ENCODE results near the gene UFL1.
"Not testable (repeated sequence)": the region's sequence is repeated elsewhere in the genome, so short reads cannot be mapped to it uniquely, and the experiment has no call there.

The UFL1 gene

DNA sequence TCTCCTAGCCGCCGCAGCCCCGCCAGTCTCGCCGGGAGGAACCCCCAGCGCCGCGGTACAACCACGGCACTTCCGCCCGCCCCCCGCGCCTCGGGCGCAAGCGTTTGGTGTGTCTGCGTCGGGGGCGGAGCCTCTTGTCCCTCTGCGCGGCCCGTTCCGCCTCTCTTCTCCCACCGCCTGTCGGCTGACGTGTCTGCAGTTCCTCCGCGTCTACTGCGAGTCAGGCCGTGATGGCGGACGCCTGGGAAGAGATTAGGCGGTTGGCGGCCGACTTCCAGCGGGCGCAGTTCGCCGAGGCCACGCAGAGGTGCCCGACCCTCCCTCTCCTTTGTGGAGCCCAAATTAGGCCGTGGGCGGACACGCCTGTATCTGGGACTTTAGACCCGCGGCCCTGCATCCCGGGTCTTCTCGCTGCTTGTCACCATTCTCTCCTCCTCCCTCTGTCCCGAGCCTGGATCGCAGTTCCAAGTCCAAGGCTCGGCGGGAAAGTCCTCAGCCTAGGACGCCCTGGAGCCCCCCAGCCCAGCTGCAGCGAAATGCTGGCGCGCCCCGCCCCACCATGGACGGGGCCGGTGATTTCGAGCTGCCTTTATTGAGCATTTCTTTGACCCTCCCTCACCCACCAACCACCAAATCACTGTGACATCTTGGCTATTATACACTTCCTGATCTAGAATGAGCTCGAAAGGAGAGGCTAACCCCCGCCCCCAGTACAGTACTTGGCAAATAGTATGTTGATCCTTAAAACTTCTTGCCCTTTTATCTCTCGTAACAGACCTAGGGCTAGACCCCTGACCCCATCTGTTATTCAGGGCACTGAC, at the start of gene UFL1:
Gene UFL1, plus strand, starts transcription at position 163 of the 821 bp plus-strand sequence. Its CDS starts 68 bp downstream, at position 231.
- ATAC-seq: peak; percentile 98

DNA sequence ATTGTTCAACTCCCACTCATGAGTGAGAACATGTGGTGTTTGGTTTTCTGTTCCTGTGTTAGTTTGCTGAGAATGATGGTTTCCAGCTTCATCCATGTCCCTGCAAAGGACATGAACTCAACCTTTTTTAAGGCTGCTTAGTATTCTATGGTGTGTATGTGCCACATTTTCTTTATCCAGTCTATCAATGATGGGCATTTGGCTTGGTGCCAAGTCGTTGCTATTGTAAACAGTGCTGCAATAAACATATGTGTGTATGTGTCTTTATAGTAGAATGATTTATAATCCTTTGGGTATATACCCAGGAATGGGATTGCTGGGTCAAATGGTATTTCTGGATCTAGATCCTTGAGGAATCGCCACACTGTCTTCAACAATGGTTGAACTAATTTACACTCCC, 49.3 kb upstream of the UFL1 start:
- ATAC-seq: not testable (repeated sequence)

DNA sequence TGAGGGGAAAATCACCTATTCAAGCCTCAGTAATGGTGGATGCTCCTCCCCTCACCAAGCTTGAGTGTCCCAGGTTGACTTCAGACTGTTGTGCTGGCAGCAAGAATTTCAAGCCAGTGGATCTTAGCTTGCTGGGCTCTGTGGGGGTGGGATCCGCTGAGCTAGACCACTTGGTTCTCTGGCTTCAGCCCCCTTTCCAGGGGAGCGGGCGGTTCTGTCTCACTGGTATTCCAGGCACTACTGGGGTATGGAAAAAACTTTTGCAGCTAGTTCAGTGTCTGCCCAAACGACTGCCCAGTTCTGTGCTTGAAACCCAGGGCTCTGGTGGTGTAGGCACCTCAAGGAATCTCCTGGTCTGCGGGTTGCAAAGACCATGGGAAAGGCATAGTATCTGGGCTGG, 42.9 kb upstream of the UFL1 start:
- no peak for ATAC-seq

DNA sequence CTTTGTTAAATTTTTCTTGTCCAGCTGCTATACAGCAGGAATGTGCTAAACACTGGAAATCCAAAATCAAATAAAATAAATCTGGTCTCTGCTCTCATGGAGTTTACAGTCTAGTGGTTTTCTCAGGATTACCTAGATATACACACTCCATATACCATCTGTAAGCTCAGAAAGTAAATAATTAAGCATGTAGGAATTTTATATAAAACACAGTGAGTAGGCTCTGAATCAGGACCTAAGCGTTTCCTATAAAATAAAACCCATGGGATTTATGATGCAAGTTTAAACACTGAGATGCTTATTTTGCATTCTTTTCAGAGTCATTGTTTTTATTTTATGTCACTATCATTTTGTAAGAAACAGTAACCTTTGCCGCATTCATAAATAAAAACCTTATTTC, 29.7 kb upstream of the UFL1 start:
- ATAC-seq: no peak

DNA sequence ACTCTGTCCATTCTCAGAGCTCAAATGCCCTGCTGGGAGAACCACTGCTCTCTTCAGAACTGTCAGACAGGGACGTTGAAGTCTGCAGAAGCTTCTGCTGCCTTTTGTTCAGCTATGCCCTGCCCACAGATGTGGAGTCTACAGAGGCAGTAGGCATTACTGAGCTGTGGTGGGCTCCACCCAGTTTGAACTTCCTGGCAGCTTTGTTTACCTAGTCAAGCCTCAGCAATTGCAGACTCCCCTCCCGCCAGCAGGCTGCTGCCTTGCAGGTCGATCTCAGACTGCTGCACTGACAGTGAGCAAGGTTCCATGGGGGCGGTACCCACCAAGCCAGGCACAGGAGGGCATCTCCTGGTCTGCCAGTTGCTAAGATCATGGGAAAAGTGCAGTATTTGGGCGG, 21.8 kb upstream of the UFL1 start:
- no peak for ATAC-seq

DNA sequence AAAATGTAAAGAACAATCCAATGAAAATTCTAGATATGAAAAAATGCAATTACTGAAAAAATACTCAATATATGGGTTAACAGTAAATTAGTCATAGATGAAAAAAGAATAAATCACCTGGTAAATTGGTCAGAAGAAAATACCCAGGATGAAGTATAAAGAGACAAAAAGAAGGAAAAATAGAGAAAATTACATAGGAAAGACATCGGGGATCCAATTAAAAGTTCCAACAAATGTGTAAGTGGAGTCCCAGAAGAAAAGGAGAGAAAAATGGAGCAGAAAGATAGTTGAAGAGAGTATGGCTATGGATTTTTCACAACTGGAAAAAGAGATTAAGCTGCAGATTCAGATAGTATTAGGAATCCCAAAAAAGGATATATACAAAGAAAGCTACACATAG, 18.7 kb upstream of the UFL1 start:
- ATAC-seq: no peak

DNA sequence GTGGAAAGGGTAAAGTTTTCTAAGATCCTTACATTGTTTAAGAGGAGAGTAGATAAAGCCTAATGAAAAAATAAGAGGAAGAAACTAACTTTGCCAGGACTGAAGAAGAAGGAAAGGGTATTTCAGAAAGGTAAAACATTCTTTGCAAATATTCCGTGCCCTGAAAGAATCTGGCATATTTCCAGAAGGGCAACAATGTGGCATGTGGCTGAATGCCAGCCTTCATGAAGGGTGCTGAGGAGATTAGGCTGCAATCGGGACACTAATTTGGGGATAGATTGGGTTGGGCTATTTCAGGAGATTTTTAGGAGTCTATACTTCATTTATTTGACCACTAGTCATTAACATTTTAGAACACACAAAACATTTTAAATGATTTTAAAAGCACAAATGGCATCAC, 16.2 kb upstream of the UFL1 start:
- ATAC-seq: no peak

DNA sequence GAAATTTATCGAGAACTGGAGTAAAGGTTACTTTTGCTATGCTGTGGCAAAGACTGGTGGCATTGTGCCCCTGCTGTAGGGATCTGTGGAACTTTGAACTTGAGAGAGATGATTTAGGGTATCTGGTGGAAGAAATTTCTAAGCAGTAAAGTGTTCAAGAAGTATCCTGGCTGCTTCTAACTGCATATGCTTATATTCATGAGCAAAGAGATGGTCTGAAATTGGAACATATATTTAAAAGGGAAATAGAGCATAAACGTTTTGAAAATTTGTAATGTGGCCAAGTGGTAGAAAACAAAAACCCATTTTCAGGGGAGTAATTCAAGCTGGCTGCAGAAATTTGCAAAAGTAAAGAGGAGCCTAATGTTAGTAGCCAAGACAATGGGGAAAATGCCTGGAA, 12.3 kb upstream of the UFL1 start:
- no peak for ATAC-seq

DNA sequence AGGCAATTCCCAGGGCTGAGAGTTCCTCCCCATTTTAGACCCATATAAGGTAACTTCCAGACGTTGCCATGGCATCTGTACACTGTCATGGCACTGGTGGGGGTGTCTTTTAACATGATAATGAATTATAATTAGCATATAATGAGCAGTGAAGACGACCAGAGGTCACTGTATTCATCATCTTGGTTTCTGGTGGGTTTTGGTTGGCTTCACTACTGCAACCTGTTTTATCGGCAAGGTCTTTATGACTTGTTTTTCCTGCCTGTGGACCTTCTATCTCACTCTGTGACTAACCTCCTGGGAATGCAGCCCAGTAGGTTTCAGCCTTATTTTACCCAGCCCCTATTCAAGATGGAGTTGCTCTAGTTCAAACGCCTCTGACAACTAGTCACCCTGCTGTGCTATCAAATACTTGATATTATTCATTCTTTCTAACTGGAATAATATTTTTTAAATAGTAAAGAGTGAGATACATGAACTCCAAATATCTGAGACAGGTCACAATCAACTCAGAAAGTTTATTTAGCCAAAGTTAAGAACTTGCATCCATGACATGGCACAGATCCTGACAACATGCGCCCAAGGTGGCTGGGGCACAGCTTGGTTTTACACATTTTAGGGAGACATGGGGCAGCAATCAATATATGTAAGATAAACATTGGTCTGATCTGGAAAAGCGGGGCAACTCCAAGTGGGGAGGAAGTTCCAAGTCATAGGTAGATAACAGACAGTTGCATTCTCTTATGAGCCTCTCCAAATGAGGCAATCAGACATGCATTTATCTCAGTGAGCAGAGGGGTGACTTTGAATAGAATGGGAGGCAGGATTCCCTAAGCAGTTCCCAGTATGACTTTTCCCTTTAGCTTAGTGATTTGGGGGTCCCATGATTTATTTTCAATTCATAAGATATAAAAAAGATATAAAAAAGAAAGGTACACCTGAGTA, 1.2 kb upstream of the UFL1 start:
- ATAC-seq: no peak

DNA sequence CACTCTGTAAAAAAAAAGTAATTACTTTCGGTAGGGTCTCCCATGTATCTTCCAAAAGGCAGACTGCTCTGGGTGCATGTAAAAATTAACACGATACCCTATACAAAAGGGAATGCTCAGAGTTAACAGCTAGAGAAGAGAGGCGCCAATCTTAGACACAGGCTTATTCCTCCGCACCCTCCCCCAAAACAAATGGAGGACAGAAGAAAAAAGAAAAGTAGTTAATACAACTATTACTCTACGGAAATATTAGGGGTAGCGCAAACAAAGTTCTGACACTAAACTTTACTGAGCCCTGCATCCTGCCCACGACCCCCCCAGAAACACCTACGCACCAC, 331 bp upstream of the UFL1 start:
- ATAC-seq: no peak

DNA sequence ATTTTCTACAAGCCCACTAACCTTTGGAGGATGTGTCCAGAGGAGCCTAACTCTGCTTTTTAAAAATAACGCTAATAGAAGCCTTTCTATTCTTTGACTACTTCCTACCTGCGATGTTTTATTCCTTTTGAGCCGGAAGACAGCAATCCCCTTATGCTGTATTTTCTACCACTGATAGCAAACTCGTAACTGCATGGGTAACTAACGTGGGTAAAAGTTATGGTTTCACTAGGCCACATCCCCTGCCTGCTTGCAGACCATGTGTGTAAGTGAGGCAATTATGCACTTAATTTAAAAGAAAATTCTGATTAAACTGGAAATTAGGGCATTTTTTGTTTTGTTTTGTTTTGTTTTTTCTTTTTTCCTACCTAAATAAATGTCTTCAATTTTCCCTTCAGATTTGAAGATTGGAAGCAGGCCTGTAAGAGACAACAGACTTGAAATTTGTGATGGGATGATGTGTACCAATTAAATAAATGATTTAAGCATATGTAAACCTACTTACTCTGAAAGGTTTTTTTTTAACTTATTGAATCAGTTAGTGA, 931 bp downstream of the UFL1 start:
- no peak for ATAC-seq

DNA sequence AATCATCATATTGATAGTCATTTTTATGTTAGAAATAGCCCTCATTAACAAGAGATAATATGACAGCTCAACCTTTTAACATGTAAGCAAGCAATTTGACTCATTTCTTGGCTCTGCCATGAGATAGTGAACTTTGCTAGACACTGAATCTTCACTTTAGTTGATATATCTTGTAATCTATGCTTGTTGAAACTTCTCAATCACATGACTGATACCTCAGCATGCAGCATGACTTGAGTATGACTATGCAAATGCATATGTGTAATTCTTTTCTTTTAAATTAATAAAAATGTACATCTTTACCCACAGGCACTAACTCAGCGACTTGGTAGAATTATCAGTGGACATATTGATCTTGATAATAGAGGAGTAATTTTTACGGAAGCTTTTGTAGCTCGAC, 6.6 kb downstream of the UFL1 start:
- no peak for ATAC-seq

DNA sequence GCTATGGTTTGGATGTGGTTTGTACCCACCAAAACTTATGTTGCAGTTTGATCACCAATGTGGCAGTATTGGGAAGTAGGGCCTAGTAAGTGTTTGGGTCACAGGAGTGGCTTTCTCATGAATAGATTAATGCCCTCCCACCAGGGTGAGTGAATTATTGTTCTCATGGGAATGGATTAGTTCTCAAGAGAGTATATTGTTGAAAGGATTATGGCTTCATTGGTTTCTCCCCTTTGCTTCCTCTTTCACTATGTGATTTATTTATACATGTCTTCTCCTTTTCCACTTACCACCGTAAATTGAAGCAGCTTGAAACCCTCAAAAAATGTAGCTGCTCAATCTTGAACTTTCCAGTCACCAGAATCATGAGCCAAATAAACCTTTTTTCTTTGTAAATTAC, 10.8 kb downstream of the UFL1 start:
- ATAC-seq: no peak

DNA sequence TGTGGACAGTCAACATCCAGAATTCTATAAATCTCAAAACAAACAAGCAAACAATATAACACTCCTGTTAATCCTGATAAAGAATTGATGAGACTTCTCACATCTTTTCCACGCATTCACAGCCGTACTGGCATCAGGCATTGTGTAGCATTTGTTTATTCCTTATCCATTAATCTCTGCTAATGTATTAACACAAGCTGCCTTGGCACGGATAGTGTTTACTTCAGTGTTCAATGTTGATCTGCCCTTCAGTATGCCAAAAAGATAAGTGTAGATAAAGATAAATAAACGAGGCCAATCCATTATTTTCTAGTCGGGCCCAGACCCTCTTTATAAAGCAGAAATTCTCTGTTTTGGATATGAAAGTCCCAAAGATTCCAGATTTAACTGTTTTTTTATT, 16.1 kb downstream of the UFL1 start:
- ATAC-seq: no peak

DNA sequence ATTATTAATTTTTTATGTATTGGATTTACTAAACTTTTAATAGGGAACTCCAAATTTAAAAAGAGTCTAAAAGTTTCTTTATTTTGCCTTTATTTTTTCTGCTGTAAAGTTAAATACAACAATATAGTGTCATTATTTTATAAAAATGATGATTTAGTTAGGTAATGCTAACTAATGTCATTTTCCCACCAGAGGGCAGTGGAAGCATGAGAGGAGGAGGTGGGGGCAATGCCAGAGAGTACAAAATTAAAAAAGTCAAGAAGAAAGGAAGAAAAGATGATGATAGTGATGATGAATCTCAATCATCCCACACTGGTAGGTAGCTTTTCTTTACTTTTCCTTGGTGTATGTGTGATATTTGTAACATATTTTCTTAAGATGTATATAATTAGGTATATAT, 21.1 kb downstream of the UFL1 start:
- ATAC-seq: no peak

DNA sequence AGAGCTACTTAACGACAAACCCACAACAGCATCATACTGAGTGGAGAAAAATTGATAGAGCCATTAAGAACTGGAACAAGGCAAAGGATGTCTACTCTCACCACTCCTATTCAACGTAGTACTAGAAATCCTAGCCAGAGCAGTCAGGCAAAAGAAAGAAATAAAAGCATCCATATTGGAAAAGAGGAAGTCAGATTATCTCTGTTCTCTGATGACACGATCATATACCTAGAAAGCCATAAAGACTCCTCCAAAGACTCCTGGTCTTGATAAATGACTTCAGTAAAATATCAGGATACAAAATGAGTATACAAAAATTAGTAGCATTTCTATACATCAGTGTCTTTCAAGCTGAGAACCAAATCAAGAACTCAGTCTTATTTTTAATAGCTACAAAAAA, 24.3 kb downstream of the UFL1 start:
- ATAC-seq: no peak

DNA sequence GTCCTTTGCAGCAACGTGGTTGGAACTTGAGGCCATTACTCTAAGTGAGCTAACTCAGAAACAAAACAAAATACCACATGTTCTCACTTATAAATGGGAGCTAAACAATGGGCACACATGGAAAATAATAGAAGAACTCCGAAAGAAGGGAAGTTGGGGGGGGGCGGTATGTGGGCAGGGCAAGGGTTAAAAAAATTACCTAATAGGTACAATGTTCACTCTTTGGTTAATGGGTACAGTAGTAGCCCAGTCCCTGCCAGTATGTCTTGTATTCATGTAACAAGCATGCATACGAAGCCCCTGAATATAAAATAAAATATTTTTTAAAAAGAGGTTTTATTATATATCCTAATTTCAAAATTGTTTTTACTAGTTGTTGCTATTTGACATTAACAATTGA, 26.0 kb downstream of the UFL1 start:
- ATAC-seq: no peak

DNA sequence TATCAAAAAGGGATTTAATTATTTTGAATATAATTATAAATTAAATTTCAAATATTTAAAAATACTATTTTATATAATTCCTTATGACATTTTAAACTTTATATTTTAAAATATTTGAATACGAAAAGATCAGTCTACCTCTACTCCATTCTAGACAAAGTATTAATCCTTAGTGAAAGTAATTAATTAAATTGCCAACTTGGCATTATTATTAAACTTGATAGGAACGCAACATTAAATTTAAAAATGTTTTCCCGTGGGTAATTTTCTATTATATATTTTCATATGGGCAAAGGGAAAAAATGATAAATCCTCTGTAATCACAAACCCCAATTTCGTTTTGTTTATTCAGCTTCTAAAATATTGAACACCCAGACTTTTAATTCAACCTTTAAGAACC, 33.0 kb downstream of the UFL1 start:
- ATAC-seq: no peak

DNA sequence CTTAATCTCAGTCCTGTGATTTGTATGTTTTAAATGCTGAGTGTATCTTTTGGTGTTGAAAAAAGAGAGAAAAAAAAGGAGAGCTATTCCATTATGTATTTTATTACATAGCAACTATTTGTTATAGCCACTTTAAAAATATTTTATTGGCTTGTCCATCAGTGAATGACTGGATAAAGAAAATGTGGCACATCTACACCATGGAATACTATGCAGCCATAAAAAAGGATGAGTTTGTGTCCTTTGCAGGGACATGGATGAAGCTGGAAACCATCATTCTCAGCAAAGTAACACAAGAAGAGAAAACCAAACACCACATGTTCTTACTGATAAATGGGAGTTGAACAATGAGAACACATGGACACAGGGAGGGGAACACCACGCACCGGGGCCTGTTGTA, 38.1 kb downstream of the UFL1 start:
- not testable (repeated sequence) for ATAC-seq

DNA sequence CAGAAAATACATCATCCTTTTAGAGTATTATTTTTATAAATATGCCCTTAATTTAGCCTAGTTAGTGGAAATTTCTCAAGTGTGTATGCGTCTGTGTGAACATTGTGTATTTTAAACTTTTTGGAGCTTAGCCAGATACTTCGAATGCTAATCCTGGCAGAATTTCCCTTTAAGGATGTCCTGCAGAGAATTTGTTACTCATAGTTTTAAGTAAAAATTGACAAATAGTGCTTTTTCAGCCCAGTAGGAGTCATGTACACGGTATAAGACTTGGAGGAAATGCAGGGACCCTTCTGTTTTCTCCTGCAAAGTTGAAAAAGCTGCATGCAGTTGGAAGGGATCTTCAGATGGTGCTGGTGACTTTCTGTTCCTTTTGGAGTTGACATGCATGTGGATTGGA, 41.3 kb downstream of the UFL1 start, which contains the start of gene FHL5:
Gene FHL5, plus strand, starts transcription at position 243 of the 400 bp plus-strand sequence. CDS start 40,486 bp downstream, outside the sequence.
- no peak for ATAC-seq

DNA sequence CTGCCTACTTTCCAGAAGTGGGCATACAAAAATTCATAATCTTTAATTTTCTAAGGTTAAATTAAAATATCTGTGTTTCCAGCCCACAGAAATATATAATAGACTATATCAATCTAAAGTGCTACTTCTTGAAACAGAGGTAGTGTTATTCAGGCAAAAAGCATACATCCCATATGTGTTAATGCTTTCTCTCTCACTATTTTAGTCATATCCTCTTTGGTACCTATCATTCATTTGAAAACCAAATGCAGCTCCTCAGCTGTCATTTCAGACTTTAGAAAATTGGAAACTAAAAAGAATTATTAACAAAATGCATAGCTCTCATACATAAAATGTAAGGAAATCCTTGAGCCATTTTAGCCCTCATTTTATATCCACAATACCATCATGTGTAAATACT, 42.2 kb downstream of the UFL1 start:
- ATAC-seq: no peak

DNA sequence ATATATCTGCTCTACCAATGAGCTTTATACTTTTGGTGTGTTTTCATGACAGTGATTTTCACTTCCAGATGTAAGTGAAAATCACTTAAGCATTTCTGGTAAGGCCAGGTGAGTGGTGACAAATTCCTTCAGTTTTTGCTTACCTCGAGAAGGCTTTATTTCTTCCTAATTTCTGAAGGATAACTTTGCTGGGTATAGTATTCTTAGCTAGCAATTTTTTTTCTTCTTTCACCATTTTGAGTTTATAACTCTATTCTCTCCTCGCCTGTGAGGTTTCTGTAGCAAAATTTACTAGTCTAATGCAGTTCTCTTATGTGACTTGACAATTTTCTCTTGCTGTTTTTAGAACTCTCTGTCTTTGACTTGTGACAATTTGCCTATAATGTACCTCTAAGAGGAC, 48.4 kb downstream of the UFL1 start:
- ATAC-seq: no peak

DNA sequence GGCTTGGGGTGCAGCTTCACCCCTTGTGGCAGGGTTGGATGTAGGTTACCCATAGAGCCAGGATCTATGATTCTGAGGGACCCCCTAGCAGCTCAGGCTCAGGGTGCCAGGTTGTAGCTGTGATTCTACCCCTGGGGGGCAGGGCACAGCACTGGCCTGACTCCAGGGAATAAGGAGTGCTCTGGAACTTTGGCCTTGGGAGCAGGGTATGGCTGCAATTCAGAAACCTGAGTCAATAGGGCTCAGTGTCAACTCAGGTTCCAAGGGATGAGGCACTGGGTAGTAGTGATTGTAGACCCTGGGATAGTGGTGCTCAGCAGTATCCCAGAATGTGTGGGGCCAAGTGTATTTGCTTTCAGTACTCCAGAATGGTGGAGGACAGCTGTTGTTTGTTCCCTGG, 49.9 kb downstream of the UFL1 start:
- ATAC-seq: no peak

DNA sequence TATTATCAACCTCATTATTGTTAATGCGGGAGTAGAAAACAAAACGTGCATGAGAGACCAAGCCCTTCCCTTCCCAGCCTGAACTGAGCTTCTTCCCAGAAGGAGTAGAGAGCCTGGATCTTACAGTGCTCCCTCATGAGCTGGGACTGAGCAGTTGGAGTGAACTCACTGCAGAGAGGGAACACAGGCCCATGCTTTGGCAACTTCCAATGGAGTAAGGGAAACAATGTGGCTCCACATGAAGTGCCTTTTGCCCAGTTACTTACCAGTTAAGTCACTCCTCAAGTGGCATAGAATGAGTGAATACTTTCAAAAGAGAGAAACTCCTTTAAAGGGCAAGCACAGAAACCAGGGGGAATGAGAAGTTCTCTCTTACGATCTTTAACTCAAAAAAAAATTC, 53.8 kb downstream of the UFL1 start:
- ATAC-seq: no peak

Data from activated CD4-positive, CD25-positive, alpha-beta regulatory T cell treated with anti-CD3 and anti-CD28 coated beads, Interleukin-2, amount 50 U/mL, for 24 hours (primary cell).